ENCODE data around the gene TANC1. TPM values are rescaled to one million over a fixed set of nuclear protein-coding genes. Genes with fewer than 3 reads are reported as not detected.
A peak's percentile ranks its signal among the peaks of the same experiment; 100 is the strongest.

TANC1 gene
- total RNA-seq, 1 donor from 2014 or later: 36.9 TPM

- TF ChIP-seq, protein P1, sequence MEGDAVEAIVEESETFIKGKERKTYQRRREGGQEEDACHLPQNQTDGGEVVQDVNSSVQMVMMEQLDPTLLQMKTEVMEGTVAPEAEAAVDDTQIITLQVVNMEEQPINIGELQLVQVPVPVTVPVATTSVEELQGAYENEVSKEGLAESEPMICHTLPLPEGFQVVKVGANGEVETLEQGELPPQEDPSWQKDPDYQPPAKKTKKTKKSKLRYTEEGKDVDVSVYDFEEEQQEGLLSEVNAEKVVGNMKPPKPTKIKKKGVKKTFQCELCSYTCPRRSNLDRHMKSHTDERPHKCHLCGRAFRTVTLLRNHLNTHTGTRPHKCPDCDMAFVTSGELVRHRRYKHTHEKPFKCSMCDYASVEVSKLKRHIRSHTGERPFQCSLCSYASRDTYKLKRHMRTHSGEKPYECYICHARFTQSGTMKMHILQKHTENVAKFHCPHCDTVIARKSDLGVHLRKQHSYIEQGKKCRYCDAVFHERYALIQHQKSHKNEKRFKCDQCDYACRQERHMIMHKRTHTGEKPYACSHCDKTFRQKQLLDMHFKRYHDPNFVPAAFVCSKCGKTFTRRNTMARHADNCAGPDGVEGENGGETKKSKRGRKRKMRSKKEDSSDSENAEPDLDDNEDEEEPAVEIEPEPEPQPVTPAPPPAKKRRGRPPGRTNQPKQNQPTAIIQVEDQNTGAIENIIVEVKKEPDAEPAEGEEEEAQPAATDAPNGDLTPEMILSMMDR (IDR thresholded peaks at IDR 0.05): no peak
- Mint-ChIP-seq H3K4me1 (ENCODE audit: unreplicated experiment) (peaks cover 60% of the 10 kb centered on the region), H3K9me3 (ENCODE audit: unreplicated experiment) (no peaks in the 10 kb centered on the region), H3K27ac (ENCODE audit: unreplicated experiment) (peak overlapping the region; percentile 64), H3K36me3 (ENCODE audit: unreplicated experiment) (peaks cover 24% of the 10 kb centered on the region), H3K4me3 (ENCODE audit: unreplicated experiment) (no peak overlapping the region), H3K27me3 (ENCODE audit: unreplicated experiment) (no peaks in the 10 kb centered on the region)
- DNase-seq (ENCODE audit: extremely low spot score, unreplicated experiment): no peak
Observed at GRCh38 chr2:159070235-159070634, 101.8 kb downstream of the TANC1 start.

GRCh38 chr2:159071190-159071915, 102.9 kb downstream of the TANC1 start:
- DNase-seq (ENCODE audit: extremely low spot score, unreplicated experiment): no peak
- Mint-ChIP-seq H3K4me3 (ENCODE audit: unreplicated experiment) (no peak overlapping the region), H3K9me3 (ENCODE audit: unreplicated experiment) (no peaks in the 10 kb centered on the region), H3K36me3 (ENCODE audit: unreplicated experiment) (peaks cover 22% of the 10 kb centered on the region), H3K27ac (ENCODE audit: unreplicated experiment) (peak overlapping the region; percentile 53), H3K4me1 (ENCODE audit: unreplicated experiment) (peaks cover 59% of the 10 kb centered on the region), H3K27me3 (ENCODE audit: unreplicated experiment) (no peaks in the 10 kb centered on the region)
- TF ChIP-seq, protein P1 (IDR thresholded peaks at IDR 0.05): peak; percentile 18

GRCh38 chr2:159072795-159073194, 104.4 kb downstream of the TANC1 start:
- Mint-ChIP-seq H3K4me1 (ENCODE audit: unreplicated experiment) (peaks cover 64% of the 10 kb centered on the region), H3K27ac (ENCODE audit: unreplicated experiment) (peak overlapping the region; percentile 87), H3K27me3 (ENCODE audit: unreplicated experiment) (no peaks in the 10 kb centered on the region), H3K4me3 (ENCODE audit: unreplicated experiment) (no peak overlapping the region), H3K9me3 (ENCODE audit: unreplicated experiment) (no peaks in the 10 kb centered on the region), H3K36me3 (ENCODE audit: unreplicated experiment) (peaks cover 9% of the 10 kb centered on the region)
- DNase-seq (ENCODE audit: extremely low spot score, unreplicated experiment): no peak
- TF ChIP-seq, protein P1 (IDR thresholded peaks at IDR 0.05): no peak

GRCh38 chr2:159073256-159073655, 104.8 kb downstream of the TANC1 start:
- Mint-ChIP-seq H3K4me3 (ENCODE audit: unreplicated experiment) (no peak overlapping the region), H3K27me3 (ENCODE audit: unreplicated experiment) (no peaks in the 10 kb centered on the region)

GRCh38 chr2:159074605-159075004, 106.2 kb downstream of the TANC1 start:
- H3K4me1 Mint-ChIP-seq (ENCODE audit: unreplicated experiment): peaks cover 62% of the 10 kb centered on the region
- H3K27me3 Mint-ChIP-seq (ENCODE audit: unreplicated experiment): no peaks in the 10 kb centered on the region
- no peaks in the 10 kb centered on the region for H3K9me3 Mint-ChIP-seq (ENCODE audit: unreplicated experiment)
- H3K36me3 Mint-ChIP-seq (ENCODE audit: unreplicated experiment): peaks cover 7% of the 10 kb centered on the region
- TF ChIP-seq, protein P1 (IDR thresholded peaks at IDR 0.05): no peak
- no peak overlapping the region for H3K4me3 Mint-ChIP-seq (ENCODE audit: unreplicated experiment)
- DNase-seq (ENCODE audit: extremely low spot score, unreplicated experiment): no peak
- H3K27ac Mint-ChIP-seq (ENCODE audit: unreplicated experiment): no peak overlapping the region

More at GRCh38 chr2:159073256-159073655, 104.8 kb downstream of the TANC1 start:
- Mint-ChIP-seq H3K4me1 (ENCODE audit: unreplicated experiment) (peaks cover 68% of the 10 kb centered on the region), H3K27ac (ENCODE audit: unreplicated experiment) (peak overlapping the region; percentile 87), H3K36me3 (ENCODE audit: unreplicated experiment) (peaks cover 7% of the 10 kb centered on the region), H3K9me3 (ENCODE audit: unreplicated experiment) (no peaks in the 10 kb centered on the region)
- TF ChIP-seq, protein P1 (IDR thresholded peaks at IDR 0.05): no peak
- DNase-seq (ENCODE audit: extremely low spot score, unreplicated experiment): no peak
